Effector CD8-positive, alpha-beta T cell (primary cell): Measurements from ENCODE around the gene WDR4.
"Not testable (repeated sequence)": the region's sequence is repeated elsewhere in the genome, so short reads cannot be mapped to it uniquely, and the experiment has no call there.

Experiments
- DNase-seq: peaks from one replicate; lab custom pipeline; 2025; lab: John Stamatoyannopoulos, UW

Gene WDR4

GRCh38 chr21:42875811-42876210 is 3.5 kb downstream of the WDR4 start:
- DNase-seq: not testable (repeated sequence)

GRCh38 chr21:42873096-42873495 is 6.2 kb downstream of the WDR4 start:
- DNase-seq: no peak

- DNase-seq: no peak
Observed at GRCh38 chr21:42868196-42868595, 11.1 kb downstream of the WDR4 start.

- DNase-seq: no peak
Observed at GRCh38 chr21:42865776-42866160, 13.6 kb downstream of the WDR4 start.

- no peak for DNase-seq
Observed at GRCh38 chr21:42864815-42865775, 14.2 kb downstream of the WDR4 start.

- DNase-seq: no peak
Observed at GRCh38 chr21:42864286-42864685, 15.1 kb downstream of the WDR4 start.

- no peak for DNase-seq
Observed at GRCh38 chr21:42863504-42863870, 15.9 kb downstream of the WDR4 start.

GRCh38 chr21:42862774-42863503 is 16.4 kb downstream of the WDR4 start:
- no peak for DNase-seq

GRCh38 chr21:42861848-42862400 is 17.4 kb downstream of the WDR4 start:
- no peak for DNase-seq

- DNase-seq: no peak
Observed at GRCh38 chr21:42861311-42861847, 18.0 kb downstream of the WDR4 start.

GRCh38 chr21:42860345-42860744 is 19.0 kb downstream of the WDR4 start:
- no peak for DNase-seq

- DNase-seq: no peak
Observed at GRCh38 chr21:42859891-42860230, 19.5 kb downstream of the WDR4 start.

GRCh38 chr21:42858957-42859890 is 20.1 kb downstream of the WDR4 start:
- DNase-seq: no peak

GRCh38 chr21:42858185-42858847 is 21.0 kb downstream of the WDR4 start:
- no peak for DNase-seq

GRCh38 chr21:42857216-42857615 is 22.1 kb downstream of the WDR4 start:
- no peak for DNase-seq

GRCh38 chr21:42855937-42856335 is 23.4 kb downstream of the WDR4 start:
- DNase-seq: no peak

GRCh38 chr21:42855171-42855936 is 24.0 kb downstream of the WDR4 start:
- no peak for DNase-seq

GRCh38 chr21:42854246-42855010 is 24.9 kb downstream of the WDR4 start:
- no peak for DNase-seq

- DNase-seq: no peak
Observed at GRCh38 chr21:42853621-42854020, 25.7 kb downstream of the WDR4 start.
